DMS 273 (cell line): ENCODE measurements around the gene ICOS.

Experiments used
- DNase-seq: peaks from one replicate; lab custom pipeline; 2025; ENCODE audit not compliant: unreplicated experiment; lab: John Stamatoyannopoulos, UW

The ICOS gene

GRCh38 chr2:204005940-204006721 is 69.6 kb downstream of the ICOS start:
- no peak for DNase-seq

GRCh38 chr2:204008352-204008751 is 71.8 kb downstream of the ICOS start:
- DNase-seq, result no peak

GRCh38 chr2:204010628-204011560 is 74.3 kb downstream of the ICOS start:
- DNase-seq, result no peak
